ENCODE data around the gene CCNG1. TPM values are rescaled to one million over a fixed set of nuclear protein-coding genes. Genes with fewer than 3 reads are reported as not detected.
"Not testable (repeated sequence)": the region's sequence is repeated elsewhere in the genome, so short reads cannot be mapped to it uniquely, and the experiment has no call there.

Gene CCNG1
- polyA plus RNA-seq, 1 donor (not counting 4 experiments of a cell fraction or from before 2014, with no cell fraction given): 96.7 TPM

GRCh38 chr5:163410505-163410904 lies 26.9 kb upstream of the CCNG1 start:
- Histone ChIP-seq H3K9me1 (ENCODE audit: control insufficient read depth, extremely low read depth, insufficient read depth, low read length) (no peaks in the 10 kb centered on the region), H3K9ac (ENCODE audit: control insufficient read depth, extremely low read depth, insufficient read depth, low read length) (no peak overlapping the region), H3K9me3 (ENCODE audit: control insufficient read depth, low read depth, low read length) (no peaks in the 10 kb centered on the region), H3K4me1 (ENCODE audit: control insufficient read depth, extremely low read depth, insufficient read depth, low read length) (no peaks in the 10 kb centered on the region), H3K27me3 (ENCODE audit: control insufficient read depth, extremely low read depth, insufficient read depth, low read length) (no peaks in the 10 kb centered on the region), H3K27ac (ENCODE audit: control insufficient read depth, insufficient read depth, low read length) (no peak overlapping the region), H3K79me2 (ENCODE audit: control insufficient read depth, insufficient read depth, low read length) (no peaks in the 10 kb centered on the region), H3K4me2 (ENCODE audit: control insufficient read depth, extremely low read depth, insufficient read depth, low read depth, low read length) (no peak overlapping the region), H3K4me3 (ENCODE audit: control insufficient read depth in 2 of 3, extremely low read depth in 1 of 3, insufficient read depth in 2 of 3, low read depth in 1 of 3, low read length in 3 of 3) (no peak overlapping the region), H2AFZ (ENCODE audit: control insufficient read depth, low read length) (no peak overlapping the region), H4K20me1 (ENCODE audit: control insufficient read depth, extremely low read depth, insufficient read depth, low read length) (no peaks in the 10 kb centered on the region), H3K36me3 (ENCODE audit: control insufficient read depth in 2 of 2, extremely low read depth in 1 of 2, insufficient read depth in 2 of 2, low read length in 2 of 2) (no peaks in the 10 kb centered on the region)
- TF ChIP-seq CTCF (optimal IDR thresholded peaks at IDR 0.05 in 1 of 3, IDR thresholded peaks at IDR 0.05 in 1 of 3, conservative IDR thresholded peaks at IDR 0.05 in 1 of 3; ENCODE audit: extremely low read depth in 1 of 3, insufficient read depth in 2 of 3, low read length in 3 of 3): no peak
- no peak for TF ChIP-seq EZH2 (IDR thresholded peaks at IDR 0.05; ENCODE audit: low read length)
- dilution Hi-C loops (cut with MboI; ENCODE audit: extremely low pct_ligation_motif_present, low sequenced_read_pairs): no loop called here
- DNase-seq (ENCODE audit: low read depth, low spot score) (no peak), FAIRE-seq (no peak)

- H3K79me2 ChIP-seq (ENCODE audit: control insufficient read depth, insufficient read depth, low read length); H3K4me2 ChIP-seq (ENCODE audit: control insufficient read depth, extremely low read depth, insufficient read depth, low read depth, low read length); H4K20me1 ChIP-seq (ENCODE audit: control insufficient read depth, extremely low read depth, insufficient read depth, low read length); H3K36me3 ChIP-seq (ENCODE audit: control insufficient read depth in 2 of 2, extremely low read depth in 1 of 2, insufficient read depth in 2 of 2, low read length in 2 of 2); H3K27me3 ChIP-seq (ENCODE audit: control insufficient read depth, extremely low read depth, insufficient read depth, low read length); dilution Hi-C loops (cut with MboI; ENCODE audit: extremely low pct_ligation_motif_present, low sequenced_read_pairs); H3K9me1 ChIP-seq (ENCODE audit: control insufficient read depth, extremely low read depth, insufficient read depth, low read length); H3K9ac ChIP-seq (ENCODE audit: control insufficient read depth, extremely low read depth, insufficient read depth, low read length); DNase-seq (ENCODE audit: low read depth, low spot score); H2AFZ ChIP-seq (ENCODE audit: control insufficient read depth, low read length); H3K4me3 ChIP-seq (ENCODE audit: control insufficient read depth in 2 of 3, extremely low read depth in 1 of 3, insufficient read depth in 2 of 3, low read depth in 1 of 3, low read length in 3 of 3); H3K9me3 ChIP-seq (ENCODE audit: control insufficient read depth, low read depth, low read length); H3K27ac ChIP-seq (ENCODE audit: control insufficient read depth, insufficient read depth, low read length); FAIRE-seq; H3K4me1 ChIP-seq (ENCODE audit: control insufficient read depth, extremely low read depth, insufficient read depth, low read length): not testable (repeated sequence)
These were observed 21.7 kb upstream of the CCNG1 start for GRCh38 chr5:163415673-163416072.

- Histone ChIP-seq H3K27ac (ENCODE audit: control insufficient read depth, insufficient read depth, low read length) (no peak overlapping the region), H3K36me3 (ENCODE audit: control insufficient read depth in 2 of 2, extremely low read depth in 1 of 2, insufficient read depth in 2 of 2, low read length in 2 of 2) (no peaks in the 10 kb centered on the region), H3K9me3 (ENCODE audit: control insufficient read depth, low read depth, low read length) (no peaks in the 10 kb centered on the region), H3K4me3 (ENCODE audit: control insufficient read depth in 2 of 3, extremely low read depth in 1 of 3, insufficient read depth in 2 of 3, low read depth in 1 of 3, low read length in 3 of 3) (no peak overlapping the region), H3K79me2 (ENCODE audit: control insufficient read depth, insufficient read depth, low read length) (no peaks in the 10 kb centered on the region), H3K9me1 (ENCODE audit: control insufficient read depth, extremely low read depth, insufficient read depth, low read length) (no peaks in the 10 kb centered on the region), H3K4me1 (ENCODE audit: control insufficient read depth, extremely low read depth, insufficient read depth, low read length) (no peaks in the 10 kb centered on the region), H3K4me2 (ENCODE audit: control insufficient read depth, extremely low read depth, insufficient read depth, low read depth, low read length) (no peak overlapping the region), H3K27me3 (ENCODE audit: control insufficient read depth, extremely low read depth, insufficient read depth, low read length) (no peaks in the 10 kb centered on the region), H2AFZ (ENCODE audit: control insufficient read depth, low read length) (no peak overlapping the region), H4K20me1 (ENCODE audit: control insufficient read depth, extremely low read depth, insufficient read depth, low read length) (no peaks in the 10 kb centered on the region), H3K9ac (ENCODE audit: control insufficient read depth, extremely low read depth, insufficient read depth, low read length) (no peak overlapping the region)
- DNase-seq (ENCODE audit: low read depth, low spot score) (no peak), FAIRE-seq (no peak)
- TF ChIP-seq CTCF (optimal IDR thresholded peaks at IDR 0.05 in 1 of 3, IDR thresholded peaks at IDR 0.05 in 1 of 3, conservative IDR thresholded peaks at IDR 0.05 in 1 of 3; ENCODE audit: extremely low read depth in 1 of 3, insufficient read depth in 2 of 3, low read length in 3 of 3) (no peak), EZH2 (IDR thresholded peaks at IDR 0.05; ENCODE audit: low read length) (no peak)
- dilution Hi-C loops (cut with MboI; ENCODE audit: extremely low pct_ligation_motif_present, low sequenced_read_pairs): no loop called here
These were observed 12.6 kb upstream of the CCNG1 start for GRCh38 chr5:163424836-163425235.

GRCh38 chr5:163426128-163426527 lies 11.3 kb upstream of the CCNG1 start:
- H3K9me1 ChIP-seq (ENCODE audit: control insufficient read depth, extremely low read depth, insufficient read depth, low read length); dilution Hi-C loops (cut with MboI; ENCODE audit: extremely low pct_ligation_motif_present, low sequenced_read_pairs); FAIRE-seq: not testable (repeated sequence)

More at GRCh38 chr5:163426128-163426527, 11.3 kb upstream of the CCNG1 start:
- H2AFZ ChIP-seq (ENCODE audit: control insufficient read depth, low read length); DNase-seq (ENCODE audit: low read depth, low spot score); H3K9me3 ChIP-seq (ENCODE audit: control insufficient read depth, low read depth, low read length); H3K36me3 ChIP-seq (ENCODE audit: control insufficient read depth in 2 of 2, extremely low read depth in 1 of 2, insufficient read depth in 2 of 2, low read length in 2 of 2); H3K9ac ChIP-seq (ENCODE audit: control insufficient read depth, extremely low read depth, insufficient read depth, low read length); H3K4me2 ChIP-seq (ENCODE audit: control insufficient read depth, extremely low read depth, insufficient read depth, low read depth, low read length); H3K79me2 ChIP-seq (ENCODE audit: control insufficient read depth, insufficient read depth, low read length); H3K27ac ChIP-seq (ENCODE audit: control insufficient read depth, insufficient read depth, low read length); H3K4me3 ChIP-seq (ENCODE audit: control insufficient read depth in 2 of 3, extremely low read depth in 1 of 3, insufficient read depth in 2 of 3, low read depth in 1 of 3, low read length in 3 of 3); H3K4me1 ChIP-seq (ENCODE audit: control insufficient read depth, extremely low read depth, insufficient read depth, low read length); H4K20me1 ChIP-seq (ENCODE audit: control insufficient read depth, extremely low read depth, insufficient read depth, low read length); H3K27me3 ChIP-seq (ENCODE audit: control insufficient read depth, extremely low read depth, insufficient read depth, low read length): not testable (repeated sequence)

Data from keratinocyte (primary cell).